GM12875 (cell line): ENCODE data around the gene FBXO36.

ENCODE experiments used
- H3K4me3 ChIP-seq: one replicate; pipeline ENCODE4 v1.5.1; 2011; ENCODE audit warnings: low read depth, low read length, control low read depth
- CTCF ChIP-seq: IDR thresholded peaks from 2 replicates; pipeline ENCODE4 v1.5.1; 2011; ENCODE audit warnings: low read depth, mild to moderate bottlenecking, control low read depth, inconsistent platforms, low read length, moderate library complexity, borderline replicate concordance; ENCODE audit not compliant: insufficient read depth

FBXO36 gene

GRCh38 chr2:230016844-230017243, 94.5 kb downstream of the FBXO36 start:
- no peak for TF ChIP-seq CTCF
- no peak overlapping the region for H3K4me3 ChIP-seq

- no peak for TF ChIP-seq CTCF
- H3K4me3 ChIP-seq = no peak overlapping the region
Observed at GRCh38 chr2:230018153-230018552, 95.8 kb downstream of the FBXO36 start.

GRCh38 chr2:230019742-230020141, 97.4 kb downstream of the FBXO36 start:
- H3K4me3 ChIP-seq = no peak overlapping the region
- TF ChIP-seq CTCF = no peak

GRCh38 chr2:230023313-230023712, 101.0 kb downstream of the FBXO36 start:
- H3K4me3 ChIP-seq = no peak overlapping the region
- TF ChIP-seq CTCF = no peak

- no peak for TF ChIP-seq CTCF
- no peak overlapping the region for H3K4me3 ChIP-seq
Observed at GRCh38 chr2:230042195-230042594, 119.9 kb downstream of the FBXO36 start.

GRCh38 chr2:230043025-230043424, 120.7 kb downstream of the FBXO36 start:
- no peak overlapping the region for H3K4me3 ChIP-seq
- no peak for TF ChIP-seq CTCF

- no peak overlapping the region for H3K4me3 ChIP-seq
- TF ChIP-seq CTCF = no peak
Observed at GRCh38 chr2:230043461-230043860, 121.2 kb downstream of the FBXO36 start.
